ENCODE results near the gene PXDN.

PXDN gene

DNA sequence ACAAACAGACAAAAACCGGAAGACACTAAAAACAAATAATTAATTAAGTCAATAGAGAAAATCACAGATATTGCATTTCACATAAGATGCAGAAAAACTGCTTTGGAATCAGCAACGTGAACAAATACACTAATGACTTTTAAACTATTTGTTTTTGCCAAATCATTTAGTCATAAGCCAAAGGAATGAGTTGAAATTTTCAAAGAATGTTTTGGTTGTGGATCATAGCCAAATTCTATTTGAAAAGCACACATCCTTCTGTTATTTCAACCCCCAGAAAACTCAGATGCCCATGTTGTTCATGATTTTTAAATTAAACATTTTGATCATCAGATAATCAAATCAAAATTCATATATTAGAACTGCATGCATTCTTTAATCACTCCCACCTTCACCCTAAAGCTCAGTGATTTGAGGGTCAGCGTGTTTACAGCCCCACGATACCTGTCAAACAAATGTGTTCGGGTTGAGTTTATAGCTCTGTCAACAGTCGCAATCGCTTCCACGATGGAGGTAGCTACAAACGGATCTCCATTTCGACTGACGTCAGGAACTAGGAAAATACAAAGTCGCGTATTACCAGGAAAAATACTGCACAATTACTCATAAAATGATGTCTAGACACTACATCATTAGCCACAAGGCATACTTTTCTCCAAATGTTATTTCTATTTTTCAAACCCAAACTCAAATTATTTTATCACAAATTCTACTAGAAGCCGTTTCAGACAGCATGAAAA lies 90.2 kb downstream of the PXDN start:
- no peak overlapping the region for H3K4me3 ChIP-seq (ENCODE audit: low read depth, low read length)
- DNase-seq (ENCODE audit: low read depth) = no peak
- TF ChIP-seq, protein P1, sequence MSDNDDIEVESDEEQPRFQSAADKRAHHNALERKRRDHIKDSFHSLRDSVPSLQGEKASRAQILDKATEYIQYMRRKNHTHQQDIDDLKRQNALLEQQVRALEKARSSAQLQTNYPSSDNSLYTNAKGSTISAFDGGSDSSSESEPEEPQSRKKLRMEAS (IDR thresholded peaks at IDR 0.05; ENCODE audit: low read depth, low read length) = no peak
- no peak for TF ChIP-seq MYC (IDR thresholded peaks at IDR 0.05; ENCODE audit: low read depth, low read length)
- TF ChIP-seq, protein P2, sequence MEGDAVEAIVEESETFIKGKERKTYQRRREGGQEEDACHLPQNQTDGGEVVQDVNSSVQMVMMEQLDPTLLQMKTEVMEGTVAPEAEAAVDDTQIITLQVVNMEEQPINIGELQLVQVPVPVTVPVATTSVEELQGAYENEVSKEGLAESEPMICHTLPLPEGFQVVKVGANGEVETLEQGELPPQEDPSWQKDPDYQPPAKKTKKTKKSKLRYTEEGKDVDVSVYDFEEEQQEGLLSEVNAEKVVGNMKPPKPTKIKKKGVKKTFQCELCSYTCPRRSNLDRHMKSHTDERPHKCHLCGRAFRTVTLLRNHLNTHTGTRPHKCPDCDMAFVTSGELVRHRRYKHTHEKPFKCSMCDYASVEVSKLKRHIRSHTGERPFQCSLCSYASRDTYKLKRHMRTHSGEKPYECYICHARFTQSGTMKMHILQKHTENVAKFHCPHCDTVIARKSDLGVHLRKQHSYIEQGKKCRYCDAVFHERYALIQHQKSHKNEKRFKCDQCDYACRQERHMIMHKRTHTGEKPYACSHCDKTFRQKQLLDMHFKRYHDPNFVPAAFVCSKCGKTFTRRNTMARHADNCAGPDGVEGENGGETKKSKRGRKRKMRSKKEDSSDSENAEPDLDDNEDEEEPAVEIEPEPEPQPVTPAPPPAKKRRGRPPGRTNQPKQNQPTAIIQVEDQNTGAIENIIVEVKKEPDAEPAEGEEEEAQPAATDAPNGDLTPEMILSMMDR (IDR thresholded peaks at IDR 0.05; ENCODE audit: low read depth, low read length) = no peak
- no peak for TF ChIP-seq POLR2A (IDR thresholded peaks at IDR 0.05; ENCODE audit: extremely low read depth, insufficient read length)

DNA sequence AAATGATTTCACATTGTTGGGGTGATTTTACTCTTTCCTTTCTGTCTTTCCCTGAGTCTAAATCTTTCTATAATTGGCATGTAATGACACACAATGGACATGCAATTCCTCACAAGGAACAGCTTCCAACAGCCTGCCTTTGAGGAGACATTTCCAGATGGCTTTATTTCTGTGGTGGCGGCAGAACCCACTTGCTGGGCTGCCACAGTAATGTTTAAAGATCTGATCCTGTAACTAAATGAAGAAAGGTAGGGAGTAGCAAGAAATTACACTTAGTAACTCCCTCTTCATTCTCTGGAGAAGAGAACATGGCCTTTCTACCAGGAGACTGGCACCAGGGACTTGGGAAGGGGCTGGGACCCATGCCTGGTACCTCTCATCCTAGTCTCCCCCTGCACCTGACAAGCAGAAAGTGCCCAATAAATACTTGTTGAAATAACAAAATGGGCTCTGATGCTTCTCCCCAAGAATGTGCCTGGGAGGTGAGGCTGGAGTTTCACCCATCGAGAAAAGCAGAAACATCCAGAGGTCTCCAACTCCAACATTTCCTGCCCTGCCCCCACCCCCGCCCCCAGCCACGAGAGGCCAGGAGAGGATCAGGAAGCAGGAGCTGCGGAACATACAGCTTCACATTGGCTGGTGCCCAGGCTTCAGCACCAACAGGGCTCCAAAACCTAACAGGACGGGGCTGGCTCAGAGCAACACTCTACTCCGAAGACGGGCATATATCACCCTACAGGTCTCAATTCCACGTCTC lies 92.1 kb downstream of the PXDN start:
- TF ChIP-seq, protein P1 (IDR thresholded peaks at IDR 0.05; ENCODE audit: low read depth, low read length) = no peak
- TF ChIP-seq, protein P2 (IDR thresholded peaks at IDR 0.05; ENCODE audit: low read depth, low read length) = no peak
- TF ChIP-seq MYC (IDR thresholded peaks at IDR 0.05; ENCODE audit: low read depth, low read length) = no peak
- TF ChIP-seq POLR2A (IDR thresholded peaks at IDR 0.05; ENCODE audit: extremely low read depth, insufficient read length) = no peak
- no peak overlapping the region for H3K4me3 ChIP-seq (ENCODE audit: low read depth, low read length)
- DNase-seq (ENCODE audit: low read depth) = no peak

DNA sequence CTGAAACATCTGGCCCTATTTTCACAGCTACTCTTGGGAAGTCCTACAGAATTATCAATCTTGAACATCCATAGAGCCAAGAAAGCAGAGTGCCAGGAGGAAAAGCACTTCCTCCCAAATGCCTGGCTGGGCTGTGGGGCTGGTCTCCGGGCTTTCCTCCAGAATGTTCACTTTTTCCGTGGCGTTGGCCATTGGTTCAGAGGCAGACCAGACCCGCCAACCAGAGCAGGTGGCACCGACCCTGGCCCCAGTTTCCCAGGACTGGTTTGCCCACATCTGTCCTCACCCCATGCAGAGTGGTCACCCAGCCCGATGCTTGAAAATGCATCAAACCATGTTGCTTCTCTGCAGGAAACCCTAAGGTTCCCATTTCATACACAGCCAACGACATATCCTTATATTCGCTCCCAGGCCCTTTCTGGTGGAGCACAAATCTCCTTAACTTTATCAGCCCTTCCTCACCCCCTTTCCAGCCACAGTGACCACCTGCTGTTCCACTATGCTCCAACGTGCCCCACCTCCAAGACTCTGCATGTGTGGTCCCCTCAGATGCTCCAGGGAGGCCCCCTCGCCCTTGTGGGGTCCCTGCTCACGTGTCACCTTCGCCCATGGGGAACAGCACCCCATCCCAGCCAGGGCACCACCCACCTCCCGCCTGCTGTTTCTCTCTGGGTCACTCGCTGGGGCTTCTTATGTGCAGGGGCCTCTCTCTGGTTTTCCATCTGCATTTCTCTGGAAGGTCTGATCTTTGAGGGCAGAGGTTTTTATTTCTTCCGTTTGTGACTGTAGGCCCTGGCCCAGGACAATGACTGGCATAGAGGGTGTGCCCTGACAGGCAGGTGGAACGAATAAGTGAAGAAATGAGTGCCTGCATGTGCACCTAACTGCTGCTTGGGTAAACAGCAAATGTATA lies 92.9 kb downstream of the PXDN start:
- H3K4me3 ChIP-seq (ENCODE audit: low read depth, low read length) = no peak overlapping the region
- TF ChIP-seq, protein P2 (IDR thresholded peaks at IDR 0.05; ENCODE audit: low read depth, low read length) = no peak
- TF ChIP-seq, protein P1 (IDR thresholded peaks at IDR 0.05; ENCODE audit: low read depth, low read length) = no peak
- no peak for TF ChIP-seq MYC (IDR thresholded peaks at IDR 0.05; ENCODE audit: low read depth, low read length)
- no peak for TF ChIP-seq POLR2A (IDR thresholded peaks at IDR 0.05; ENCODE audit: extremely low read depth, insufficient read length)
- no peak for DNase-seq (ENCODE audit: low read depth)

DNA sequence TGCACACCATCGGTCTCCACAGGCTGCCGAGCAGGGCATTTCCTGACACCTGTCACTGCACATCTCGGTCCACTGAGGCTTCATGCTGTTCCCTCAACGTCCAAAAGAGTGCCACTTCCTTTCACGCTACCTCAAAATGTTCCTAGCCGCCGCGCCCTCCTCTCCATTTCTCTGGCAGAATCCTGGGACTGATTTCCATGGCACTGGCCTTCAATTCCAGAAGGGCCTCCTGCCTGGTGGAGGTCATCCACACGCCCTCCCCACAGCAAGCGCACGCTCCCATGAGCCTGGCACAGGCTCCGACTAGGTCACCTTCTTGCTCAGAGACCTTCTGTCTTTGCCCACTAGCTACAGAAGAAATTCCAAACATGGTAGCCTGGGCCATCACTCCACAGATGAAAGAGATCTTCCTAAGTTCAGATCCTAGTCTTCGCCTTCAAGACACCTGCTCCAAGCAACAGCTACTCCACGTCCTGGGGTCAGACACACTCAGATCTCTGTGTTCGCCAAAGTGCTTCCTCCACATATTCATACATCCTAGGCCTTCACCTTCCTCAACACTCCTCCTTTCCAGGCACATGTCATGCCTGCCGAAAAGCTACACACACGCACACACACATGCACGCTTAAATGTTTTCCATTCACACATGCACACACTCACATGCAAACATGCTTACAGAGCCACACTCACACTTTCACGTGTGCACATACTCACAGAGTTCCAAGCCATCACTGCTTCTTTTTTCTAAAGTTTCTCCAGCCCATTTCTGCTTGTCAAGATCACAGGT lies 94.0 kb downstream of the PXDN start:
- no peak for DNase-seq (ENCODE audit: low read depth)
- TF ChIP-seq, protein P2 (IDR thresholded peaks at IDR 0.05; ENCODE audit: low read depth, low read length) = no peak
- TF ChIP-seq, protein P1 (IDR thresholded peaks at IDR 0.05; ENCODE audit: low read depth, low read length) = no peak
- TF ChIP-seq MYC (IDR thresholded peaks at IDR 0.05; ENCODE audit: low read depth, low read length) (no peak), POLR2A (IDR thresholded peaks at IDR 0.05; ENCODE audit: extremely low read depth, insufficient read length) (no peak)

More for the DNA sequence above, 94.0 kb downstream of the PXDN start:
- H3K4me3 ChIP-seq (ENCODE audit: low read depth, low read length) = no peak overlapping the region
